GM19238 (cell line): ENCODE results near the gene COL5A1.
A peak's percentile ranks its signal among the peaks of the same experiment; 100 is the strongest.
"Not testable (repeated sequence)": the region's sequence is repeated elsewhere in the genome, so short reads cannot be mapped to it uniquely, and the experiment has no call there.

ENCODE experiments used
- DNase-seq: peaks from one replicate; pipeline ENCODE4 v3.0.0; 2011; ENCODE audit warnings: low spot score; ENCODE audit not compliant: insufficient read length

Gene COL5A1

GRCh38 chr9:134852906-134853654 is 211.5 kb downstream of the COL5A1 start:
- no peak for DNase-seq

GRCh38 chr9:134853893-134854292 is 212.3 kb downstream of the COL5A1 start:
- DNase-seq, result no peak

- no peak for DNase-seq
These were observed 213.0 kb downstream of the COL5A1 start for GRCh38 chr9:134854541-134854981.

GRCh38 chr9:134855231-134855899 is 213.8 kb downstream of the COL5A1 start:
- no peak for DNase-seq

GRCh38 chr9:134855900-134856377 is 214.3 kb downstream of the COL5A1 start:
- DNase-seq, result no peak

GRCh38 chr9:134857451-134857850 is 215.8 kb downstream of the COL5A1 start:
- DNase-seq, result not testable (repeated sequence)

GRCh38 chr9:134858051-134858841 is 216.6 kb downstream of the COL5A1 start:
- DNase-seq, result peak; percentile 64

GRCh38 chr9:134860510-134860909 is 218.9 kb downstream of the COL5A1 start:
- no peak for DNase-seq

GRCh38 chr9:134861595-134862334 is 220.2 kb downstream of the COL5A1 start:
- no peak for DNase-seq

- no peak for DNase-seq
These were observed 221.8 kb downstream of the COL5A1 start for GRCh38 chr9:134863306-134863902.

- DNase-seq, result no peak
These were observed 222.6 kb downstream of the COL5A1 start for GRCh38 chr9:134863941-134864820.

- DNase-seq, result no peak
These were observed 223.2 kb downstream of the COL5A1 start for GRCh38 chr9:134864821-134865190.

GRCh38 chr9:134867917-134868750 is 226.5 kb downstream of the COL5A1 start:
- no peak for DNase-seq

GRCh38 chr9:134868751-134869553 is 227.3 kb downstream of the COL5A1 start:
- no peak for DNase-seq

GRCh38 chr9:134869554-134870300 is 228.1 kb downstream of the COL5A1 start:
- no peak for DNase-seq

GRCh38 chr9:134870301-134870694 is 228.7 kb downstream of the COL5A1 start:
- no peak for DNase-seq
